ENCODE results near the gene FSTL4. TPM values are rescaled to one million over a fixed set of nuclear protein-coding genes. Genes with fewer than 3 reads are reported as not detected.

Gene FSTL4
- total RNA-seq, 1 donor from 2014 or later = 14.3 TPM

DNA sequence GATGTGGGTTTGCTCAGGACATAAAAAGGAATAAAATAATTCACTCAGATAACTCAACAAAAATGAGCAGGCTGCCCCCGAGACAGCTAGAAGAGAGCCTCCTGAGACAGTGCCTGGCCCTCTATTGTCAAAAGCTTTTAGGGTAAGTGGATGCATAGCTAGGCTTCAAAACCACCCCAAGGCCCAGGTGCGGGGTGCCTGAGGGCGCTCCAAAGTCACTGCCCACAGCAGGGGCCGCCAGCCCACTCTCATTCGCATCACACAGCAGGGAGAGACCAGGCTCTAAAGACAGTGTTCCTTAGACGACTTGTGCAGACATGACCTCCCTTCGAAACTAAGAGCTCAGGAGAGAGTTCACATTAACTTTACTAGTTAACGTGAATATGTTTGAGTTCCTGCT is 271.5 kb downstream of the FSTL4 start:
- Mint-ChIP-seq H3K4me3 (no peak overlapping the region), H3K27ac (no peak overlapping the region), H3K36me3 (no peaks in the 10 kb centered on the region), H3K9me3 (peaks cover 5% of the 10 kb centered on the region), H3K4me1 (peaks cover 11% of the 10 kb centered on the region), H3K27me3 (ENCODE audit: low read depth) (peaks cover under 1% of the 10 kb centered on the region)
- no peak for DNase-seq (ENCODE audit: low spot score in 2 of 2, unreplicated experiment in 2 of 2)
- TF ChIP-seq, protein P1, sequence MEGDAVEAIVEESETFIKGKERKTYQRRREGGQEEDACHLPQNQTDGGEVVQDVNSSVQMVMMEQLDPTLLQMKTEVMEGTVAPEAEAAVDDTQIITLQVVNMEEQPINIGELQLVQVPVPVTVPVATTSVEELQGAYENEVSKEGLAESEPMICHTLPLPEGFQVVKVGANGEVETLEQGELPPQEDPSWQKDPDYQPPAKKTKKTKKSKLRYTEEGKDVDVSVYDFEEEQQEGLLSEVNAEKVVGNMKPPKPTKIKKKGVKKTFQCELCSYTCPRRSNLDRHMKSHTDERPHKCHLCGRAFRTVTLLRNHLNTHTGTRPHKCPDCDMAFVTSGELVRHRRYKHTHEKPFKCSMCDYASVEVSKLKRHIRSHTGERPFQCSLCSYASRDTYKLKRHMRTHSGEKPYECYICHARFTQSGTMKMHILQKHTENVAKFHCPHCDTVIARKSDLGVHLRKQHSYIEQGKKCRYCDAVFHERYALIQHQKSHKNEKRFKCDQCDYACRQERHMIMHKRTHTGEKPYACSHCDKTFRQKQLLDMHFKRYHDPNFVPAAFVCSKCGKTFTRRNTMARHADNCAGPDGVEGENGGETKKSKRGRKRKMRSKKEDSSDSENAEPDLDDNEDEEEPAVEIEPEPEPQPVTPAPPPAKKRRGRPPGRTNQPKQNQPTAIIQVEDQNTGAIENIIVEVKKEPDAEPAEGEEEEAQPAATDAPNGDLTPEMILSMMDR (IDR thresholded peaks at IDR 0.05; ENCODE audit: unreplicated experiment) = no peak

DNA sequence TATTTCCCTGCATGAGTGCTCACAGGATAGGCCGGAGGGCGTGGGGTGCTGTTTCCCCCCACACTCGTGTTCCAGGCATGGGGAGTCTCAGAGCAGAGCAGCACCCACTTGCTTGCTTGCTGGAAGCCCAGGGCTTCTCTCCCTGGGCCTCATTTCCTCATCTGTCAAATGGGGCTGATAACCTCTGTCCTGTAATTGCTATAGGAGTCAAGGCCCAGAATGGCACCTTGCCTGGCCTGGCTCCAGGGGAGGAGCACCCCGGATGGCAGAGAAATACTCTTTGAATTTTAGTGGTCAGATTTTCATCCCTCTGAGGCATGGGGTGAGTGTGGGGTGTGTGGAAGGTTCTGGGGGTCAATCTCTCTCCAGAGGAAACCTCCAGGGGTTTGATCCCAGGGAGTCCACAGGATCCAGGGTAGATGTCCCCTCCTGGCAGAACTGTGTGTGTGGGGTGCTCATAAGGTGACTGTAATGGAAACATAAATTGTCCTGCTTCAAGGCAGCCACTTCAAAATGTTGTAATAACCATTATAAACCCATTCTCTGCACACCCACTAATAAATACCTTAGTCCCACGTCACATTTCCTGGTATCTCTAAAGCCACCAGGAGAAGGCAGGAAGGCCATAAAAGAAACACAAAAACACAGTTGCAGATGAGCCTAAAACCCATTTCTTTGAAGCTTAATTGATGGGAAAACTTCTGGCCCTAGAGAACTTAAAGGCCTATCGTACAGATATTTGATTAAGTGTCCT is 272.2 kb downstream of the FSTL4 start:
- Mint-ChIP-seq H3K36me3 (no peaks in the 10 kb centered on the region), H3K9me3 (peaks cover under 1% of the 10 kb centered on the region), H3K4me3 (no peak overlapping the region), H3K4me1 (peaks cover 11% of the 10 kb centered on the region), H3K27me3 (ENCODE audit: low read depth) (no peaks in the 10 kb centered on the region), H3K27ac (no peak overlapping the region)
- DNase-seq (ENCODE audit: low spot score in 2 of 2, unreplicated experiment in 2 of 2) = no peak
- TF ChIP-seq, protein P1 (IDR thresholded peaks at IDR 0.05; ENCODE audit: unreplicated experiment) = no peak

DNA sequence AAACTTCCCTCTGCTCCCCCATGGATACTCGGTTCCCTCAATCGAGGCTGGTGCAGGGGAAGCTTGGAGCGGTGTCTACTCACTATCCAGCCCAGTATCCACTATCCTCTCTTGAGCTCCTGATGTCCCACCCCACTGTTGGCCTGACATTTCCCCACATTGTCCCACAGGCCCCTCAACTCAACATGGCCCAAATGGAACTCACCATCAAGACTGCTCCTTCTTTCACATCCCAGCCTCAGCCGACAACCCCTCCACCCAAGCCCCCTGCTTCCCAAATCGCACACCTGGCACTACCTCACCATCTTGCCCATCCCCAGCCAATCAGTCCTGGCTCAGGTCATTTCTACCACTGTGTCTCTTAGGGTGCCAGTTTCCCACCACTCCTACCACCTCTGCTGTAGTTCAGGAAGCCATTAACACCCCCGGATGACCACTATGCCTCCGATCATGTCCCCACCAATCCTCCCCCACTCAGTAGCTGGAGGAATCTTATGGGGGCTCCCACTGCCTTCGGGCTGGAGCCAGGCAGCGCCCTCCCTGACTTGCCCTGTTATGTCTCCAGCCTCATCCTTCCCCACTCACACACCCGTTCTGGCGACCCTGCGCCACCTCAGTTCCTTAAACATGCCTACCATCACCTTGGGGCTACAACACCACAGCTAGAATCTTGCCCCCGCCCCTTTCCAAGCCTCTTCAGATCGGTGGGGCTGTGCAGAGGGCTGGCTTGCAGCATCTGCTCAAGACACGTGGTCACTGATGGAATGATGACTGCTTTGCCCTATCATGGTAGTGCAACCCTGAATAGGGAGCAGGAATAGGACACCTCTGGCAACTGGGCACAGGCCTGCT is 273.6 kb downstream of the FSTL4 start:
- H3K27me3 Mint-ChIP-seq (ENCODE audit: low read depth) = no peaks in the 10 kb centered on the region
- H3K27ac Mint-ChIP-seq = no peak overlapping the region
- no peak overlapping the region for H3K4me3 Mint-ChIP-seq
- H3K9me3 Mint-ChIP-seq = no peaks in the 10 kb centered on the region
- no peaks in the 10 kb centered on the region for H3K36me3 Mint-ChIP-seq
- TF ChIP-seq, protein P1 (IDR thresholded peaks at IDR 0.05; ENCODE audit: unreplicated experiment) = no peak
- DNase-seq (ENCODE audit: low spot score in 2 of 2, unreplicated experiment in 2 of 2) = no peak
- peaks cover 11% of the 10 kb centered on the region for H3K4me1 Mint-ChIP-seq

DNA sequence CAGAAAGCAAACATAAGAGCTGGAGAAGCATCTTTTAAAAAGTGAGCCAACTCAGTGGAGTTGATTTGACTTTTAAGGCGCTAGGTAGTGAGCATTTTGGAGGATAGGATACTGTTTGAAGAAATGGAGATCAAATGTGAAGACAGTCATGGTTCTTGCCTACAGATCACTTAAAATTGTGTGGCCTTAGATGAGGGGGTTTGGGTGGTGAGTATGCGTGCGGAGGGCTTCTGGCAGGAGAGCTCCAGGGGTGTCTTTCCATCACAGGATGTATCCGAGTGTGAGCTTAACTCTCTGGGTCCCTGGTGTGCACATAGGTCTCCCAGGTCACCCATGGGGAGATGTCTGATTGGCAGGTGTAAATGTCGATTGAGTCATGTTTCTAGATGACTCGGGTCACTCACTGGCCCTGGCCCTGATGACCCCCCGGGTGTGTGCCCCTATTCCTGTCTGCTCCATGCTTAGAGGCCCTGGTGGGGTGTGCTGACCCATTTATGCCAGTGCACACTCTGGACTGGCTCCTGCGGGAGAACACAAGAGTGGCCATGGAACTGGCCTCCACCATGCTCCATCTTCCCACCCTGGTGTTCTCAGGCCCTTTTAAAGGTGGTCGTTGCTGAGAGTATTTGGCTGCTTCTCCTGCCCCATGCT is 274.4 kb downstream of the FSTL4 start:
- Mint-ChIP-seq H3K27ac (no peak overlapping the region), H3K4me3 (no peak overlapping the region), H3K4me1 (peaks cover 11% of the 10 kb centered on the region), H3K36me3 (no peaks in the 10 kb centered on the region), H3K9me3 (no peaks in the 10 kb centered on the region), H3K27me3 (ENCODE audit: low read depth) (no peaks in the 10 kb centered on the region)
- DNase-seq (ENCODE audit: low spot score in 2 of 2, unreplicated experiment in 2 of 2) = no peak
- TF ChIP-seq, protein P1 (IDR thresholded peaks at IDR 0.05; ENCODE audit: unreplicated experiment) = no peak

DNA sequence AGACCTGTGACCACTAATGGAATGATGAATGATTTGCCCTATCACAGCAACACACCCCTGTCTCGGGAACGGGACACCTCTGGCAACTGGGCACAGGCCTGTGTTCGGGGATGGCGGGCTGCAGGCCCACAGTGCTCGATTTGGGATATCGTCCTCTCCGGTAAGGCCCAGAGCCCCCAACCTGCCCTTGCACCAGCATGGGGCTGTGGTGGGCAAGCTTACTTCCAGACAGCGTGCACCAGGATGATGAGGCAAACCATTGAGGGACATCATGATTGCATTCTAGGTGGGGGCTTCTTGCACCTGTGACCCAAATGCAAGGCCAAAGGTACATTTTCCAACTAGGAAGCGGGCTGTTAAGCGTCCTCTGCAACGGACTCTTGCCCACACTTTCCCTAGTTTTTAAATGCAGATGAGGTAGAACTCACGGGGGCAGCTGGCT is 275.4 kb downstream of the FSTL4 start:
- H3K36me3 Mint-ChIP-seq = no peaks in the 10 kb centered on the region
- no peak overlapping the region for H3K4me3 Mint-ChIP-seq
- TF ChIP-seq, protein P1 (IDR thresholded peaks at IDR 0.05; ENCODE audit: unreplicated experiment) = no peak
- no peaks in the 10 kb centered on the region for H3K9me3 Mint-ChIP-seq
- H3K27me3 Mint-ChIP-seq (ENCODE audit: low read depth) = no peaks in the 10 kb centered on the region
- DNase-seq (ENCODE audit: low spot score in 2 of 2, unreplicated experiment in 2 of 2) = no peak
- H3K27ac Mint-ChIP-seq = no peak overlapping the region
- peaks cover 8% of the 10 kb centered on the region for H3K4me1 Mint-ChIP-seq
